ENCODE results near the gene AFDN.

Gene AFDN

DNA sequence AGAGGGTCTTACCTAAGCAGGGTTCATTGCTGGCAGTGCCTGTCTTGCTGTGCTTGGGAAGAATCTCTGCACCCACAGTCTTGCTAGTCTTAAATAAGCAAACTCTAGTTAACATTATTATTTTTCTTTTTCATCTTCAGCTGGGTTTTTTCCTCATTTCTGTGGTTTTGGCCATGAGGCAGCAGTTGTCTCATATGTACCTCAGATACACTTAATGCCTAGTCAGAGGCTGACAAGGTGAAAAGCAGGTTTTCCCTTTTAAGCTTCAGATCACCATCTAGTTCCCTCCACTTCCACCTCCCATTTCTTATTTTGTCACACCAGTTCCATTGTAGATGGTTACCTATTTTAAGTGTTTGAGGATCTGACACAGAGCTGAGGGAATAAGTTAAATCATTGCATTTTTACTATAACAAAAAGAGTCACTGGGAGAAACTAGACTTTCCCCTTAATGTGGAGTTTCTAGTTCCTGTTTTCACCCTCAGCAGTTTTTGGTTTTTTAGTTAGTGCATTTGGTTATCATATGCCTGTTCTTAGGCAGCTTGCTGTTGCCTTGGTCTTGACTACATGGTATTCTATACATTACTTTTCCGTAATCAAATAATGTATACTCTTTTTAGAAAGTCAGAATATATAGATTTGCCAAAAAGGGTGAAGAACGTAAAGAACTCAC, 46.0 kb downstream of the AFDN start:
- Histone ChIP-seq H3K9me3 (ENCODE audit: insufficient read depth, low read length, severe bottlenecking) (no peaks in the 10 kb centered on the region), H3K79me2 (ENCODE audit: insufficient read depth, low read length) (no peaks in the 10 kb centered on the region), H2AFZ (ENCODE audit: low read depth, low read length) (no peak overlapping the region), H3K4me2 (ENCODE audit: insufficient read depth, low read length) (no peak overlapping the region), H3K9ac (ENCODE audit: low read depth, low read length) (no peak overlapping the region), H3K36me3 (ENCODE audit: insufficient read depth, low read length) (no peaks in the 10 kb centered on the region), H3K4me3 (ENCODE audit: low read depth in 1 of 2, low read length in 2 of 2) (no peak overlapping the region), H4K20me1 (ENCODE audit: insufficient read depth, low read length) (no peaks in the 10 kb centered on the region), H3K27me3 (ENCODE audit: insufficient read depth, low read length, poor library complexity) (no peaks in the 10 kb centered on the region), H3K27ac (ENCODE audit: low read length) (no peak overlapping the region), H3K4me1 (ENCODE audit: insufficient read depth, low read length) (no peaks in the 10 kb centered on the region)
- TF ChIP-seq, protein P1, sequence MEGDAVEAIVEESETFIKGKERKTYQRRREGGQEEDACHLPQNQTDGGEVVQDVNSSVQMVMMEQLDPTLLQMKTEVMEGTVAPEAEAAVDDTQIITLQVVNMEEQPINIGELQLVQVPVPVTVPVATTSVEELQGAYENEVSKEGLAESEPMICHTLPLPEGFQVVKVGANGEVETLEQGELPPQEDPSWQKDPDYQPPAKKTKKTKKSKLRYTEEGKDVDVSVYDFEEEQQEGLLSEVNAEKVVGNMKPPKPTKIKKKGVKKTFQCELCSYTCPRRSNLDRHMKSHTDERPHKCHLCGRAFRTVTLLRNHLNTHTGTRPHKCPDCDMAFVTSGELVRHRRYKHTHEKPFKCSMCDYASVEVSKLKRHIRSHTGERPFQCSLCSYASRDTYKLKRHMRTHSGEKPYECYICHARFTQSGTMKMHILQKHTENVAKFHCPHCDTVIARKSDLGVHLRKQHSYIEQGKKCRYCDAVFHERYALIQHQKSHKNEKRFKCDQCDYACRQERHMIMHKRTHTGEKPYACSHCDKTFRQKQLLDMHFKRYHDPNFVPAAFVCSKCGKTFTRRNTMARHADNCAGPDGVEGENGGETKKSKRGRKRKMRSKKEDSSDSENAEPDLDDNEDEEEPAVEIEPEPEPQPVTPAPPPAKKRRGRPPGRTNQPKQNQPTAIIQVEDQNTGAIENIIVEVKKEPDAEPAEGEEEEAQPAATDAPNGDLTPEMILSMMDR (IDR thresholded peaks at IDR 0.05; ENCODE audit: borderline replicate concordance, extremely low read depth, low read length, poor library complexity, severe bottlenecking) = no peak
- TF ChIP-seq EZH2 (IDR thresholded peaks at IDR 0.05; ENCODE audit: borderline replicate concordance, low read depth, low read length, severe bottlenecking) = no peak
- ATAC-seq (ENCODE audit: insufficient read depth, low read depth) (no peak), DNase-seq (no peak)

DNA sequence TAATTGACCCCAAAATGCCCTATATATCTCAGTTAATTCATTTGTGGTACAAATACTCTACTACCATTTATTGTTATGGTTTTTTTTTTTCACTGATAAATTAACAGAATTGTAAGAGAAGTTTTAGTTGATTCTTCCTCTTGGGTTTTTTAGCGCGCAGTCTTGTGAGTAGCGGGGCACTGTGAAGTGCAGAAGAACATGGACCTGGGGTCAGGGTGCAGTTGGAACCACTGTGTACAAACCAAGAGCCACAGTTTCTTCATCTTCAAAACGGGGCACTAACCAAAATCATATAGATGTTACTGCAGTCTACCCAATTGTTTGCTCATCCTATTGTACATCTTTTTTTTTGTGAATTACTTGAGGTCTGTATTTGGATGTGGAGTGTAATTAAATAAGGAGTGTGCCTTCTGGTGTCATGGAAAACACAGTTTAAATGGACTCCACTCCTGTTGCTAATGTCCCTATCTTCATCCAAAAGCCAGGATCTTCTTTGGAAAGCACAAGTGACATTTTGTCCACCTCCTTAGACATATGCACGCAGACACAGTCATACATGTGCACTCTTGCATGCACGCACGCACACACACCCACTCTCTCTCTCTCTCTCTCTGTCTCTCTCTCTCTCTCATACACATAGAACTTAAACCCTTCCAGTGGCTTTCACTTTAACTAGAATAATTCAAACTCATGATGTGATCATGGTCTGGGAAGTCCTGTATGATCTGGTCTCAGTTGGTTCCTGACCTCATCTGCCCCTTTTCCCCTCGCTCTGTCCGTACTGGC, 51.5 kb downstream of the AFDN start:
- ATAC-seq (ENCODE audit: insufficient read depth, low read depth) = no peak
- Histone ChIP-seq H3K36me3 (ENCODE audit: insufficient read depth, low read length) (no peaks in the 10 kb centered on the region), H3K4me2 (ENCODE audit: insufficient read depth, low read length) (no peak overlapping the region), H3K9me3 (ENCODE audit: insufficient read depth, low read length, severe bottlenecking) (no peaks in the 10 kb centered on the region), H2AFZ (ENCODE audit: low read depth, low read length) (no peak overlapping the region), H3K9ac (ENCODE audit: low read depth, low read length) (no peak overlapping the region), H4K20me1 (ENCODE audit: insufficient read depth, low read length) (no peaks in the 10 kb centered on the region), H3K27ac (ENCODE audit: low read length) (no peak overlapping the region), H3K4me3 (ENCODE audit: low read depth in 1 of 2, low read length in 2 of 2) (no peak overlapping the region), H3K4me1 (ENCODE audit: insufficient read depth, low read length) (no peaks in the 10 kb centered on the region), H3K27me3 (ENCODE audit: insufficient read depth, low read length, poor library complexity) (no peaks in the 10 kb centered on the region), H3K79me2 (ENCODE audit: insufficient read depth, low read length) (no peaks in the 10 kb centered on the region)
- DNase-seq = no peak
- TF ChIP-seq, protein P1 (IDR thresholded peaks at IDR 0.05; ENCODE audit: borderline replicate concordance, extremely low read depth, low read length, poor library complexity, severe bottlenecking) = no peak
- no peak for TF ChIP-seq EZH2 (IDR thresholded peaks at IDR 0.05; ENCODE audit: borderline replicate concordance, low read depth, low read length, severe bottlenecking)

DNA sequence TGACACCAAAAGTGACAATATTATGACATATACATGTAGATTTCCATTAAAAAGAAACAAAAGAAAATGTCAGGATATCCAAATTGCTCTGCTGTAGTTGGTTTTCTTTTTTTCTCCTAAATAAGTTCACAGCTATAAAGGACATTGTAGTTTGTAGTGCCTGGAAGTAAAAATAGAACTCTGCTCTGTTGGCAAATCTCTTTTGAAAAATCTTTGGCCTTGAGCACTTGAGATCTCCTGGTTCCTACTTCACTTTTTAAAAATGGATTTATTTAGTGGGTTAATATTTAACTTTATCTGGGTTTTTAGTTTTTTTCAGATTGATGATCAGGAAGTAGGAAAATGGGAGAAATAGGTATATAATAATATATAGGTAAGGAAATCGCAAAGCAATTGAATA, 52.9 kb downstream of the AFDN start:
- Histone ChIP-seq H3K9me3 (ENCODE audit: insufficient read depth, low read length, severe bottlenecking) (no peaks in the 10 kb centered on the region), H2AFZ (ENCODE audit: low read depth, low read length) (no peak overlapping the region), H4K20me1 (ENCODE audit: insufficient read depth, low read length) (no peaks in the 10 kb centered on the region), H3K36me3 (ENCODE audit: insufficient read depth, low read length) (no peaks in the 10 kb centered on the region), H3K27ac (ENCODE audit: low read length) (no peak overlapping the region), H3K27me3 (ENCODE audit: insufficient read depth, low read length, poor library complexity) (no peaks in the 10 kb centered on the region), H3K4me1 (ENCODE audit: insufficient read depth, low read length) (no peaks in the 10 kb centered on the region), H3K4me3 (ENCODE audit: low read depth in 1 of 2, low read length in 2 of 2) (no peak overlapping the region), H3K79me2 (ENCODE audit: insufficient read depth, low read length) (no peaks in the 10 kb centered on the region), H3K4me2 (ENCODE audit: insufficient read depth, low read length) (no peak overlapping the region), H3K9ac (ENCODE audit: low read depth, low read length) (no peak overlapping the region)
- TF ChIP-seq, protein P1 (IDR thresholded peaks at IDR 0.05; ENCODE audit: borderline replicate concordance, extremely low read depth, low read length, poor library complexity, severe bottlenecking) = no peak
- no peak for TF ChIP-seq EZH2 (IDR thresholded peaks at IDR 0.05; ENCODE audit: borderline replicate concordance, low read depth, low read length, severe bottlenecking)
- DNase-seq = no peak
- no peak for ATAC-seq (ENCODE audit: insufficient read depth, low read depth)

Data from DND-41 (cell line).